Measurements from ENCODE around the gene SPPL3.

DNA sequence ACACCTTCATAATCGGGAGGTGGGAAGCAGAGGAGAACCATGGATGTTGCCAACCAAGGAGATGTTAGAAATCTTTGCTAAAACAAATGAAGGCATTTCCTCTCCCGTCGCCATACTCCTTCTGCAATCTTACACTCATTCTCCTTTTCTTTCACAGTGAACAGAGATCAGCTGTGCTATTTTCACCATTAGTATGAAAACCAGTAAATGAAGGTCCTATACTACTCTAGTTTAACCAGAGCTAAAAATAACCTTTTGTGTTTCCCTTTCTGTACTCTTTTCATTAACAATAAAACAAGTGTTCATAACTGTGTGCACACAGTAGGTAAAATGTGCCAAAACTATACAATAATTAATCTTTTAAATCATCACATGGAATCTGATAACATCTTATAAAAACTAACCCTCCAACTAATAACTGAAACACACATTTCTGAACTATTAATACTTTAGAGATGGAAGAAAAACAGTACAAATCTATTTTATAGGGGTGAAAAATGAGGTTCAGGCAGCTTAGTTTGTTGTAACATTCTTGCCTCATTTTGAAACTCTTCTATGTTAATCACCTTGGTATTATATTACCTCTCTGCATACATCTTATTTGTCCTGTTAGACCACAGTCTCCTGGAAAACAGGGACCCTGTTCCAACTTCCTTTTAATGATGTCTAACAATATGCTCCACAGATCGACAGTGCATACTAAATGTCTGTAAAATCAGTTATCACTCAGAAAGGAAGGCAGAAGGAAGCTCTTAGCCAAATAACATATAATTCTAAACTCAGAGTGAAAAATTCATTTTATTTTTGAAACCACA lies 69.5 kb downstream of the SPPL3 start:
- no peak for TF ChIP-seq YY1 (IDR thresholded peaks at IDR 0.05; ENCODE audit: low read depth)
- TF ChIP-seq, protein P1, sequence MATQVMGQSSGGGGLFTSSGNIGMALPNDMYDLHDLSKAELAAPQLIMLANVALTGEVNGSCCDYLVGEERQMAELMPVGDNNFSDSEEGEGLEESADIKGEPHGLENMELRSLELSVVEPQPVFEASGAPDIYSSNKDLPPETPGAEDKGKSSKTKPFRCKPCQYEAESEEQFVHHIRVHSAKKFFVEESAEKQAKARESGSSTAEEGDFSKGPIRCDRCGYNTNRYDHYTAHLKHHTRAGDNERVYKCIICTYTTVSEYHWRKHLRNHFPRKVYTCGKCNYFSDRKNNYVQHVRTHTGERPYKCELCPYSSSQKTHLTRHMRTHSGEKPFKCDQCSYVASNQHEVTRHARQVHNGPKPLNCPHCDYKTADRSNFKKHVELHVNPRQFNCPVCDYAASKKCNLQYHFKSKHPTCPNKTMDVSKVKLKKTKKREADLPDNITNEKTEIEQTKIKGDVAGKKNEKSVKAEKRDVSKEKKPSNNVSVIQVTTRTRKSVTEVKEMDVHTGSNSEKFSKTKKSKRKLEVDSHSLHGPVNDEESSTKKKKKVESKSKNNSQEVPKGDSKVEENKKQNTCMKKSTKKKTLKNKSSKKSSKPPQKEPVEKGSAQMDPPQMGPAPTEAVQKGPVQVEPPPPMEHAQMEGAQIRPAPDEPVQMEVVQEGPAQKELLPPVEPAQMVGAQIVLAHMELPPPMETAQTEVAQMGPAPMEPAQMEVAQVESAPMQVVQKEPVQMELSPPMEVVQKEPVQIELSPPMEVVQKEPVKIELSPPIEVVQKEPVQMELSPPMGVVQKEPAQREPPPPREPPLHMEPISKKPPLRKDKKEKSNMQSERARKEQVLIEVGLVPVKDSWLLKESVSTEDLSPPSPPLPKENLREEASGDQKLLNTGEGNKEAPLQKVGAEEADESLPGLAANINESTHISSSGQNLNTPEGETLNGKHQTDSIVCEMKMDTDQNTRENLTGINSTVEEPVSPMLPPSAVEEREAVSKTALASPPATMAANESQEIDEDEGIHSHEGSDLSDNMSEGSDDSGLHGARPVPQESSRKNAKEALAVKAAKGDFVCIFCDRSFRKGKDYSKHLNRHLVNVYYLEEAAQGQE (IDR thresholded peaks at IDR 0.05; ENCODE audit: low read depth, low read length), result no peak
